Measurements from ENCODE around the gene GNB1L. TPM values are rescaled to one million over a fixed set of nuclear protein-coding genes. Genes with fewer than 3 reads are reported as not detected.

GNB1L gene
- total RNA-seq, 2 donors from 2014 or later: 9.7 to 17.9 TPM

- Mint-ChIP-seq H3K27me3 (peaks cover 10 to 27% of the 10 kb centered on the region in 2 donors), H3K36me3 (no peaks in the 10 kb centered on the region), H3K4me1 (ENCODE audit: low read depth in 2 of 2) (peaks cover 0 to 11% of the 10 kb centered on the region in 2 donors), H3K9me3 (no peaks in the 10 kb centered on the region), H3K27ac (no peak overlapping the region), H3K4me3 (no peak overlapping the region)
- no peak for ATAC-seq
- DNase-seq (ENCODE audit: low spot score): no peak
Observed at GRCh38 chr22:19773470-19774040, 81.1 kb downstream of the GNB1L start.

DNA sequence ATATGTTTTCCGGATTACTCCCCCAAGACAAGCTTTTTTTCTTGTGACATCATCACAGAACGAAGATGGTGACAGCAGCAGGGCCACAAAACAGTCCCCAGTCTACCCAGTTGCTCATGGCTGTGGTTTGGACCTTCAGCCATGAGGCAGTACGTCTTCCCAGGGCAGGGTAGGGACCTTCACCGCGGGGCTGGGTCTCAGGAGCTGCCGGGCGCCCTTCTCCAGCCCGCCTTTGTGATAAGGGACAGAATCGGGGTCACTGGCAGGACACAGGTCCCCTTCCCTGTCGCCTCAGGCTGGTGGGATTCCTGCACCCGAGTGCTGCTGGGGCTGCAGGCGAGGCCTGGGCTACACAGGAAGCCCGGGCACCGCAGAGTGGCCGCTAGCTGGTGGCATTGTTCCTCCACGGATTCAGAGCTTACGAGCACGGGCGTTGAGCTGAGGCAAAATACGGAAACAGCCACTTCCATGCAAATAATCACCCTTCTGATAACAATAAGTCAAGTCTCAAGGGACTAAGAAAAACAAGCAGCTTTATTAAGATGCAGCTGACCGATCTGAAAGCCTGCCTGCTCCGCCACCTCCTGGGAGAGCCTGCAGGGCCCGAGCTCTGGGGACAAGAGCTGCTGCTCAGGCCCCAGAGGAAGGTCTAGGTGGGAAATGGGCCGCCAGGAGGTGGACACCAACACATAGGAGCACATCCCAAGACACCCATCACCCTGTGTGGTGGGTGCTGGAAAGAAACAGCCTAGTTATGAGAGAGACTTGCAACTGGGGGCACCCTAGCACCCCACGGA, 81.8 kb downstream of the GNB1L start:
- peaks cover 10 to 28% of the 10 kb centered on the region in 2 donors for H3K27me3 Mint-ChIP-seq
- no peak overlapping the region for H3K27ac Mint-ChIP-seq
- ATAC-seq: no peak
- peaks cover 0 to 11% of the 10 kb centered on the region in 2 donors for H3K4me1 Mint-ChIP-seq (ENCODE audit: low read depth in 2 of 2)
- no peaks in the 10 kb centered on the region for H3K9me3 Mint-ChIP-seq
- DNase-seq (ENCODE audit: low spot score): no peak
- no peaks in the 10 kb centered on the region for H3K36me3 Mint-ChIP-seq
- H3K4me3 Mint-ChIP-seq: no peak overlapping the region

GRCh38 chr22:19772422-19772672, 82.3 kb downstream of the GNB1L start:
- H3K4me1 Mint-ChIP-seq (ENCODE audit: low read depth in 2 of 2): peaks cover 0 to 14% of the 10 kb centered on the region in 2 donors
- H3K27me3 Mint-ChIP-seq: peaks cover 10 to 33% of the 10 kb centered on the region in 2 donors
- H3K27ac Mint-ChIP-seq: no peak overlapping the region
- DNase-seq (ENCODE audit: low spot score) (no peak), ATAC-seq (no peak)
- no peaks in the 10 kb centered on the region for H3K36me3 Mint-ChIP-seq
- no peak overlapping the region for H3K4me3 Mint-ChIP-seq
- H3K9me3 Mint-ChIP-seq: no peaks in the 10 kb centered on the region

DNA sequence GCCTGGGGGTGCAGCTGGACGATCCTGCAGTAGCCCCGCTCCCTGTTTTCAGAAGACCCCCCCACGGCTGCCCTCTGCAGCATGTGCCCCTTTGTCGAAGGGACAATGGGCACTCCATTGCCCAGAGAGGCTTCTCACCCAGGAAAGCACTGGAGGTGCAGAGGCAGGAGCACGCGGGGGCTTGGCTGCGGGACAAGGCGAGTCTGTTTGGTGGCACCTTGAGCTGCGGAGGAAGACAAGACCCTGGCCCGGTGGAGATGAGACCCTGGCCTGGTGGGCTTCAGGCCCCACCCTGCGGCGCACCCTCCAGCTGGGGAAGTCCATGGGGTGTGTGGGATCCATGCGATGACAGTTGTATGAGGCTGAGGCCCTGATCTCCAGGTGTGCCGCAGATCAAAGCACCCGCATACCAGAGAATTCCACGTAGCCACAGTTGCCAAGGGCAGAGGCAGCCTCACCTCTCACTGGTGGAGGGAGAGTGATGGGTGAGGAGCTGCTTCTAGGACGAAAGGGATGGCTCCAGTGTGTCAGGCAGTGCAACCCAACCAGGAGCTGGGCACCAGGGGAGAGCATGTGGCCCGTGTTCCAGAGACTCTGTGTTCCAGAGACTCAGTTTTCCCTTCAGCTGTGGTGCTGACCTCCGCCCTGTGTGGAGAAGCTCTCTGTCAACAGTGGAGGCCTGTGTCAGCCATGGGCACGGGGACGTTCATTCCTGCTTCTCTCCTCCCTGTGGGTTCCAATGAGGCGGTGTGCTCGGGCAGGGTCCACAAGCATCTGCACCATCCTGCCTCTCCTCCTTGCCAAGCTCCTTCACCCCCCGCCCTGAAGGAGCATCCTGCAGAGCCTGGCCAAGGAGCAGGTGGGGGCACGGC, 84.1 kb downstream of the GNB1L start:
- H3K27me3 Mint-ChIP-seq: peaks cover 10 to 37% of the 10 kb centered on the region in 2 donors
- DNase-seq (ENCODE audit: low spot score) (no peak), ATAC-seq (no peak)
- no peak overlapping the region for H3K27ac Mint-ChIP-seq
- H3K4me3 Mint-ChIP-seq: no peak overlapping the region
- H3K36me3 Mint-ChIP-seq: no peaks in the 10 kb centered on the region
- H3K4me1 Mint-ChIP-seq (ENCODE audit: low read depth in 2 of 2): peaks cover 0 to 13% of the 10 kb centered on the region in 2 donors
- no peaks in the 10 kb centered on the region for H3K9me3 Mint-ChIP-seq

- Mint-ChIP-seq H3K4me1 (ENCODE audit: low read depth in 2 of 2) (peaks cover 0 to 15% of the 10 kb centered on the region in 2 donors), H3K27ac (no peak overlapping the region), H3K36me3 (no peaks in the 10 kb centered on the region), H3K9me3 (no peaks in the 10 kb centered on the region), H3K4me3 (no peak overlapping the region), H3K27me3 (peaks cover 14 to 42% of the 10 kb centered on the region in 2 donors)
- DNase-seq (ENCODE audit: low spot score): no peak
- ATAC-seq: no peak
Observed at GRCh38 chr22:19769393-19769715, 85.3 kb downstream of the GNB1L start.

- Mint-ChIP-seq H3K4me1 (ENCODE audit: low read depth in 2 of 2) (peaks cover 0 to 15% of the 10 kb centered on the region in 2 donors), H3K9me3 (no peaks in the 10 kb centered on the region), H3K4me3 (peak overlapping the region; percentile 56), H3K27ac (no peak overlapping the region), H3K36me3 (no peaks in the 10 kb centered on the region), H3K27me3 (peaks cover 14 to 40% of the 10 kb centered on the region in 2 donors)
- no peak for DNase-seq (ENCODE audit: low spot score)
- ATAC-seq: peak in 1 of 2 donors; percentile 61
Observed at GRCh38 chr22:19767427-19768341, 87.0 kb downstream of the GNB1L start.

DNA sequence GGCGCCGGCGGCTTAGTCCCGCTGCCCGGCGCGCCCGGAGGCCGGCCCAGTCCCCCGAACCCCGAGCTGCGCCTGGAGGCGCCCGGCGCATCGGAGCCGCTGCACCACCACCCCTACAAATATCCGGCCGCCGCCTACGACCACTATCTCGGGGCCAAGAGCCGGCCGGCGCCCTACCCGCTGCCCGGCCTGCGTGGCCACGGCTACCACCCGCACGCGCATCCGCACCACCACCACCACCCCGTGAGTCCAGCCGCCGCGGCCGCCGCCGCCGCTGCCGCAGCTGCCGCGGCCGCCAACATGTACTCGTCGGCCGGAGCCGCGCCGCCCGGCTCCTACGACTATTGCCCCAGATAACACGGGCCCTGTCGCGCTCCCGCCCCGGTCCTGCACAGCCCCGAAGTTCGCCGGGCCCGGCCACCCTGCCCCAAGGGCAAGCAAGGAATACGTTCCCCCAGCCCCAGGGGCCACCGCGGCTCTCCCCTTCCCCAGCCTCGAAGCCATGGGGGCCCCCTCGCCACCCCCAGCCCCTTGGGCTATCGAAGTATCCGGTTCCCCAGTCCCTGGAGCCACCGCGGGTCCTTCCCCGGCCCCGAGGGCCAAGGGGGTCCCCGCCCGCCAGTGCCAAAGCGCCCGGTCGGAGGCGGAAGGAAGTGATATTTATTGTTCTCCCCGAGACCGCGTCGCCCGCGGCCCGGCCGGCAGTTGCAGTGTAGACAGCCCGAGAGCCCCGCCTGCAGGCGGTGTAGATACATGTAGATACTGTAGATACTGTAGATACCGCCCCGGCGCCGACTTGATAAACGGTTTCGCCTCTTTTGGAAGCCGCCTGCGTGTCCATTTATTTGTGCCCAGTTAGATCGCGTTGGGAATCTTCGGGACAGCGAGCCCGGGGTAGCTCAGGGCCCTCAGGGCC, 87.9 kb downstream of the GNB1L start:
- Mint-ChIP-seq H3K36me3 (no peaks in the 10 kb centered on the region), H3K4me1 (ENCODE audit: low read depth in 2 of 2) (peaks cover 0 to 15% of the 10 kb centered on the region in 2 donors), H3K27ac (no peak overlapping the region), H3K4me3 (peak overlapping the region; percentile 56), H3K9me3 (no peaks in the 10 kb centered on the region), H3K27me3 (peaks cover 16 to 31% of the 10 kb centered on the region in 2 donors)
- DNase-seq (ENCODE audit: low spot score) (peak; percentile 78), ATAC-seq (peak; percentile 74 to 81)

DNA sequence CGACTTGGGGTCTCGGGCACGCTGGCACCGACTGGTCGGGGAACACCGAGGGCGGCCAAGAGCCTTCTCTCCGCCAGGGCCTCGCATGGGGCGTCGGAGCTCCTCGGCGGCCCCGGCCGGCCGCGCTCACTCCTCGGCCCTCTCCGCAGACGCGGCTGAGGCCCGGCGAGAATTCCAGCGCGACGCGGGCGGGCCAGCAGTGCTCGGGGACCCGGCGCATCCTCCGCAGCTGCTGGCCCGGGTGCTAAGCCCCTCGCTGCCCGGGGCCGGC, 88.5 kb downstream of the GNB1L start:
- no peak for DNase-seq (ENCODE audit: low spot score)
- H3K4me3 Mint-ChIP-seq: no peak overlapping the region
- H3K4me1 Mint-ChIP-seq (ENCODE audit: low read depth in 2 of 2): peaks cover 0 to 18% of the 10 kb centered on the region in 2 donors
- no peak overlapping the region for H3K27ac Mint-ChIP-seq
- H3K9me3 Mint-ChIP-seq: no peaks in the 10 kb centered on the region
- no peak for ATAC-seq
- no peaks in the 10 kb centered on the region for H3K36me3 Mint-ChIP-seq
- H3K27me3 Mint-ChIP-seq: peaks cover 19 to 28% of the 10 kb centered on the region in 2 donors

GRCh38 chr22:19765477-19766239, 89.0 kb downstream of the GNB1L start:
- H3K27ac Mint-ChIP-seq: no peak overlapping the region
- H3K4me1 Mint-ChIP-seq (ENCODE audit: low read depth in 2 of 2): peaks cover 0 to 18% of the 10 kb centered on the region in 2 donors
- ATAC-seq (peak; percentile 34 to 80), DNase-seq (ENCODE audit: low spot score) (peak; percentile 70)
- H3K9me3 Mint-ChIP-seq: no peaks in the 10 kb centered on the region
- H3K27me3 Mint-ChIP-seq: peaks cover 19 to 28% of the 10 kb centered on the region in 2 donors
- H3K4me3 Mint-ChIP-seq: peak overlapping the region; percentile 22
- H3K36me3 Mint-ChIP-seq: no peaks in the 10 kb centered on the region

GRCh38 chr22:19764636-19765476, 89.8 kb downstream of the GNB1L start:
- ATAC-seq (no peak), DNase-seq (ENCODE audit: low spot score) (no peak)
- H3K27ac Mint-ChIP-seq: no peak overlapping the region
- peaks cover 6% of the 10 kb centered on the region for H3K36me3 Mint-ChIP-seq
- no peaks in the 10 kb centered on the region for H3K9me3 Mint-ChIP-seq
- peaks cover 20 to 30% of the 10 kb centered on the region in 2 donors for H3K27me3 Mint-ChIP-seq
- H3K4me3 Mint-ChIP-seq: no peak overlapping the region
- H3K4me1 Mint-ChIP-seq (ENCODE audit: low read depth in 2 of 2): peaks cover 6 to 21% of the 10 kb centered on the region in 2 donors

GRCh38 chr22:19764299-19764593, 90.4 kb downstream of the GNB1L start:
- H3K9me3 Mint-ChIP-seq: no peaks in the 10 kb centered on the region
- H3K36me3 Mint-ChIP-seq: peaks cover 9% of the 10 kb centered on the region
- peaks cover 12 to 20% of the 10 kb centered on the region in 2 donors for H3K4me1 Mint-ChIP-seq (ENCODE audit: low read depth in 2 of 2)
- no peak overlapping the region for H3K4me3 Mint-ChIP-seq
- peaks cover 22 to 29% of the 10 kb centered on the region in 2 donors for H3K27me3 Mint-ChIP-seq
- DNase-seq (ENCODE audit: low spot score): no peak
- H3K27ac Mint-ChIP-seq: no peak overlapping the region
- no peak for ATAC-seq
